ENCODE results near the gene CALB2.

DNA sequence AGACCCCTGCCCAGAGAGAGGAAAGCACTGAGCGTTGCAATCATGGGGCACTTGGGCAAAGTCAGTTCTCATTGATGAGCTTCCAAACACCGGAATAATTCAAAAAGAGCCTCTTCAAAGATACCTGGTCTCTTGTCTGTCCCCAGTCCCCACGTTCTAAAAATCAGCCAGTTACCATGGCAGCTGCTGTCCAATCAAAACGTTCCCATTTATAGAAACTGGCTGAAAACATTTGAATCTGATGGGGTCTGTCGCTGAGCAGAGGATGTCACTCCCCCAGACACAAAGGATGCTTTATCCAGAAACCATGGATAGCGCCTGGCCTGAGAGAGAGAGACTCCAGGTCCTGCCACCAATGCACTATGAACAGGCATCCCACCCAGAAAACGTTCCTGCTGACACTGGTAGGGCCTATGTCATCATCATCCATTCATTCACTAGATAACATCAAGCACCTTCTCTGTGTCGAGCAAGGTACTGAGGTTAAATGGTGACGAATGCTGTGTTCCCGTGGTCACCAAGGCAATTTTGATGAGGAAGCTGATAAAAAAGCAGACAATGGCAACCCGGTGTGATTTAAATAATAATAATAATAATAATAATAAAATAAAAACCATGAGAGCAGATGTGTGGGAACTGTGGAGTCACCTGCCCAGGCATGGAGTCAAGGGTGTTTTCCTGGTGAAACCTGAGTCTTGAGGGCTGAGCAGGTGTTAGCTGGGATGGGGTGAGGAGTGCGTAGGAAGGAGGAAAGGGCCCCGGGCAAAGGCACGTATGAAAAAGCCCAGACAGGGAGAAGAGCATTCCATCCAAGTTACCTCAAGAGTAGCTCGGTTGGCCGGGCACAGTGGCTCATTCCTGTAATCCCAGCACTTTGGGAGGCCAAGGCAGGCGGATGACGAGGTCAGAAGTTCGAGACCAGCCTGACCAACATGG, 19.0 kb upstream of the CALB2 start:
- TF ChIP-seq, protein P1, sequence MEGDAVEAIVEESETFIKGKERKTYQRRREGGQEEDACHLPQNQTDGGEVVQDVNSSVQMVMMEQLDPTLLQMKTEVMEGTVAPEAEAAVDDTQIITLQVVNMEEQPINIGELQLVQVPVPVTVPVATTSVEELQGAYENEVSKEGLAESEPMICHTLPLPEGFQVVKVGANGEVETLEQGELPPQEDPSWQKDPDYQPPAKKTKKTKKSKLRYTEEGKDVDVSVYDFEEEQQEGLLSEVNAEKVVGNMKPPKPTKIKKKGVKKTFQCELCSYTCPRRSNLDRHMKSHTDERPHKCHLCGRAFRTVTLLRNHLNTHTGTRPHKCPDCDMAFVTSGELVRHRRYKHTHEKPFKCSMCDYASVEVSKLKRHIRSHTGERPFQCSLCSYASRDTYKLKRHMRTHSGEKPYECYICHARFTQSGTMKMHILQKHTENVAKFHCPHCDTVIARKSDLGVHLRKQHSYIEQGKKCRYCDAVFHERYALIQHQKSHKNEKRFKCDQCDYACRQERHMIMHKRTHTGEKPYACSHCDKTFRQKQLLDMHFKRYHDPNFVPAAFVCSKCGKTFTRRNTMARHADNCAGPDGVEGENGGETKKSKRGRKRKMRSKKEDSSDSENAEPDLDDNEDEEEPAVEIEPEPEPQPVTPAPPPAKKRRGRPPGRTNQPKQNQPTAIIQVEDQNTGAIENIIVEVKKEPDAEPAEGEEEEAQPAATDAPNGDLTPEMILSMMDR (conservative IDR thresholded peaks at IDR 0.05; ENCODE audit: low read depth in 2 of 2) = no peak
- TF ChIP-seq CREB1 (CRISPR knock-in tag; IDR thresholded peaks at IDR 0.05; ENCODE audit: low read depth) = no peak
- TF ChIP-seq EZH2phosphoT487 (IDR thresholded peaks at IDR 0.05; ENCODE audit: unreplicated experiment) = no peak
- TF ChIP-seq, protein P2, sequence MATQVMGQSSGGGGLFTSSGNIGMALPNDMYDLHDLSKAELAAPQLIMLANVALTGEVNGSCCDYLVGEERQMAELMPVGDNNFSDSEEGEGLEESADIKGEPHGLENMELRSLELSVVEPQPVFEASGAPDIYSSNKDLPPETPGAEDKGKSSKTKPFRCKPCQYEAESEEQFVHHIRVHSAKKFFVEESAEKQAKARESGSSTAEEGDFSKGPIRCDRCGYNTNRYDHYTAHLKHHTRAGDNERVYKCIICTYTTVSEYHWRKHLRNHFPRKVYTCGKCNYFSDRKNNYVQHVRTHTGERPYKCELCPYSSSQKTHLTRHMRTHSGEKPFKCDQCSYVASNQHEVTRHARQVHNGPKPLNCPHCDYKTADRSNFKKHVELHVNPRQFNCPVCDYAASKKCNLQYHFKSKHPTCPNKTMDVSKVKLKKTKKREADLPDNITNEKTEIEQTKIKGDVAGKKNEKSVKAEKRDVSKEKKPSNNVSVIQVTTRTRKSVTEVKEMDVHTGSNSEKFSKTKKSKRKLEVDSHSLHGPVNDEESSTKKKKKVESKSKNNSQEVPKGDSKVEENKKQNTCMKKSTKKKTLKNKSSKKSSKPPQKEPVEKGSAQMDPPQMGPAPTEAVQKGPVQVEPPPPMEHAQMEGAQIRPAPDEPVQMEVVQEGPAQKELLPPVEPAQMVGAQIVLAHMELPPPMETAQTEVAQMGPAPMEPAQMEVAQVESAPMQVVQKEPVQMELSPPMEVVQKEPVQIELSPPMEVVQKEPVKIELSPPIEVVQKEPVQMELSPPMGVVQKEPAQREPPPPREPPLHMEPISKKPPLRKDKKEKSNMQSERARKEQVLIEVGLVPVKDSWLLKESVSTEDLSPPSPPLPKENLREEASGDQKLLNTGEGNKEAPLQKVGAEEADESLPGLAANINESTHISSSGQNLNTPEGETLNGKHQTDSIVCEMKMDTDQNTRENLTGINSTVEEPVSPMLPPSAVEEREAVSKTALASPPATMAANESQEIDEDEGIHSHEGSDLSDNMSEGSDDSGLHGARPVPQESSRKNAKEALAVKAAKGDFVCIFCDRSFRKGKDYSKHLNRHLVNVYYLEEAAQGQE (IDR thresholded peaks at IDR 0.05; ENCODE audit: unreplicated experiment) = peak; percentile 22
